ENCODE results near the gene ZNF217. TPM values are rescaled to one million over a fixed set of nuclear protein-coding genes. Genes with fewer than 3 reads are reported as not detected.
"Not testable (repeated sequence)": the region's sequence is repeated elsewhere in the genome, so short reads cannot be mapped to it uniquely, and the experiment has no call there.

ZNF217 gene
- total RNA-seq, 1 donor from 2014 or later, result 84.4 TPM

- Mint-ChIP-seq H3K9me3 (no peaks in the 10 kb centered on the region), H3K27ac (no peak overlapping the region), H3K4me1 (no peaks in the 10 kb centered on the region), H3K27me3 (ENCODE audit: insufficient read depth, low read depth) (peaks cover 3% of the 10 kb centered on the region), H3K36me3 (peaks cover 45% of the 10 kb centered on the region), H3K4me3 (no peak overlapping the region)
- Histone ChIP-seq H2AFZ (replicated peaks) (no peak overlapping the region), H3K79me2 (ENCODE audit: low read depth) (peaks cover 77% of the 10 kb centered on the region), H3K4me1 (no peaks in the 10 kb centered on the region), H3K27me3 (no peaks in the 10 kb centered on the region), H3K9ac (no peak overlapping the region), H3K4me3 (no peak overlapping the region), H3K36me3 (peaks cover 23% of the 10 kb centered on the region), H3K9me3 (ENCODE audit: low read depth) (no peaks in the 10 kb centered on the region), H3F3A (ENCODE audit: low read depth) (peaks cover 44% of the 10 kb centered on the region), H3K4me2 (no peak overlapping the region), H3K27ac (no peak overlapping the region), H4K20me1 (ENCODE audit: low read depth) (peaks cover 62% of the 10 kb centered on the region)
- no peak for DNase-seq (ENCODE audit: low spot score)
- TF ChIP-seq CTCF (IDR thresholded peaks at IDR 0.05) (no peak), EZH2phosphoT487 (IDR thresholded peaks at IDR 0.05) (no peak), EZH2 (IDR thresholded peaks at IDR 0.05) (no peak)
Measured at GRCh38 chr20:53569005-53569404, 24.6 kb downstream of the ZNF217 start.

DNA sequence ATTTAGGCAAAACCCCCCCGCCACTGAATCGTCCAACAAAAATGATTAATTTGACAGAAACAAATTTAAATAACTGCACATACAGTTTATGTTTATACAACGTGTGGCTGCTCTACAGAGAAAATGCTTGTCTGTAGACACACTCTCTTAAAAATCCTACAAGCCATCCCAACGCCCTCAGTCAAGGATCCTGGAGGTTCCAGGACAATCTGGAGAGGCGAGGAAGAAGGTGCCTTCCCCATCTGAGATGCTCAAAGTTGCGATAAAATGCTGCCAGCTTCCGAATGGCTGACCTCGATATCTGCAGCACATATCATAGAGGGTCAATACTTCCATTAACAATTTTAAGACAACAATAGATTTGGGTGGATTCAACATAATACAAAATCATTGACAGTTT is 25.3 kb downstream of the ZNF217 start:
- Mint-ChIP-seq H3K9me3 (no peaks in the 10 kb centered on the region), H3K4me3 (no peak overlapping the region), H3K27ac (no peak overlapping the region), H3K36me3 (peaks cover 46% of the 10 kb centered on the region), H3K27me3 (ENCODE audit: insufficient read depth, low read depth) (peaks cover 3% of the 10 kb centered on the region), H3K4me1 (peaks cover 3% of the 10 kb centered on the region)
- peaks cover 60% of the 10 kb centered on the region for H4K20me1 ChIP-seq (ENCODE audit: low read depth)
- H3F3A ChIP-seq (ENCODE audit: low read depth), result peaks cover 44% of the 10 kb centered on the region
- peaks cover 70% of the 10 kb centered on the region for H3K79me2 ChIP-seq (ENCODE audit: low read depth)
- peaks cover 23% of the 10 kb centered on the region for H3K36me3 ChIP-seq
- no peak overlapping the region for H2AFZ ChIP-seq (replicated peaks)
- no peaks in the 10 kb centered on the region for H3K4me1 ChIP-seq
- H3K4me2 ChIP-seq, result no peak overlapping the region
- no peak overlapping the region for H3K4me3 ChIP-seq
- no peak overlapping the region for H3K27ac ChIP-seq
- DNase-seq (ENCODE audit: low spot score), result no peak
- H3K9me3 ChIP-seq (ENCODE audit: low read depth), result no peaks in the 10 kb centered on the region
- no peak overlapping the region for H3K9ac ChIP-seq
- H3K27me3 ChIP-seq, result no peaks in the 10 kb centered on the region
- TF ChIP-seq EZH2 (IDR thresholded peaks at IDR 0.05) (no peak), CTCF (IDR thresholded peaks at IDR 0.05) (no peak), EZH2phosphoT487 (IDR thresholded peaks at IDR 0.05) (no peak)

- no peak for DNase-seq (ENCODE audit: low spot score)
- no peak for TF ChIP-seq CTCF (IDR thresholded peaks at IDR 0.05)
- H3K36me3 ChIP-seq, result peaks cover 20% of the 10 kb centered on the region
- H3F3A ChIP-seq (ENCODE audit: low read depth), result peaks cover 48% of the 10 kb centered on the region
- H3K4me3 ChIP-seq, result no peak overlapping the region
- Mint-ChIP-seq H3K4me3 (no peak overlapping the region), H3K27ac (no peak overlapping the region), H3K9me3 (no peaks in the 10 kb centered on the region), H3K27me3 (ENCODE audit: insufficient read depth, low read depth) (peaks cover 3% of the 10 kb centered on the region), H3K4me1 (peaks cover 3% of the 10 kb centered on the region), H3K36me3 (peaks cover 43% of the 10 kb centered on the region)
- no peak overlapping the region for H2AFZ ChIP-seq (replicated peaks)
- peaks cover 61% of the 10 kb centered on the region for H3K79me2 ChIP-seq (ENCODE audit: low read depth)
- H4K20me1 ChIP-seq (ENCODE audit: low read depth), result peaks cover 50% of the 10 kb centered on the region
- H3K9me3 ChIP-seq (ENCODE audit: low read depth), result no peaks in the 10 kb centered on the region
- no peaks in the 10 kb centered on the region for H3K27me3 ChIP-seq
- H3K27ac ChIP-seq, result no peak overlapping the region
- no peak overlapping the region for H3K4me2 ChIP-seq
- H3K4me1 ChIP-seq, result no peaks in the 10 kb centered on the region
- H3K9ac ChIP-seq, result no peak overlapping the region
Measured at GRCh38 chr20:53567379-53567917, 26.2 kb downstream of the ZNF217 start.

- peaks cover 12% of the 10 kb centered on the region for H3K36me3 ChIP-seq
- H3K9ac ChIP-seq; DNase-seq (ENCODE audit: low spot score); H3K9me3 Mint-ChIP-seq; H3K27me3 Mint-ChIP-seq (ENCODE audit: insufficient read depth, low read depth); H3K4me1 ChIP-seq; H3K9me3 ChIP-seq (ENCODE audit: low read depth); H3K27ac ChIP-seq; H3K4me1 Mint-ChIP-seq; H3K27me3 ChIP-seq; H3K4me3 Mint-ChIP-seq; H3K4me3 ChIP-seq; H2AFZ ChIP-seq (replicated peaks); H3K4me2 ChIP-seq; H3K27ac Mint-ChIP-seq: not testable (repeated sequence)
- H3K79me2 ChIP-seq (ENCODE audit: low read depth), result peaks cover 53% of the 10 kb centered on the region
- peaks cover 38% of the 10 kb centered on the region for H3K36me3 Mint-ChIP-seq
- peaks cover 43% of the 10 kb centered on the region for H3F3A ChIP-seq (ENCODE audit: low read depth)
- peaks cover 42% of the 10 kb centered on the region for H4K20me1 ChIP-seq (ENCODE audit: low read depth)
Measured at GRCh38 chr20:53566623-53567022, 27.0 kb downstream of the ZNF217 start.

Measured in neural progenitor cell (in vitro differentiated cells).